Activated CD4-positive, alpha-beta T cell treated with anti-CD3 and anti-CD28 coated beads, Interleukin-2, amount 10 ng/mL, durations not matched to agents 7 days and 5 days (primary cell): ENCODE measurements around the gene FANCI. TPM values are rescaled to one million over a fixed set of nuclear protein-coding genes. Genes with fewer than 3 reads are reported as not detected.

Experiments used
- CTCF ChIA-PET: fragments of 350-600 bp; sonication (Branson Sonifier 250); formaldehyde crosslinking; loops from one replicate; lab custom pipeline; 2021; ENCODE audit warnings: antibody characterized with exemption; lab: Charles Lee
- POLR2A ChIA-PET: fragments of 350-600 bp; sonication (Branson Sonifier 250); formaldehyde crosslinking; loops from one replicate; lab custom pipeline; 2021; ENCODE audit warnings: antibody characterized with exemption; lab: Charles Lee
- DNase-seq: peaks from one replicate; pipeline ENCODE4 v3.0.0-alpha.2; 2020
- H3K27ac Mint-ChIP-seq: one replicate; pipeline ENCODE4 v1.8.0; 2021; ENCODE audit warnings: mild to moderate bottlenecking, moderate library complexity, mixed read lengths
- H3K27me3 Mint-ChIP-seq: one replicate; pipeline ENCODE4 v1.8.0; 2021; ENCODE audit warnings: mixed read lengths
- H3K36me3 Mint-ChIP-seq: one replicate; pipeline ENCODE4 v1.8.0; 2021; ENCODE audit warnings: low read depth, mixed read lengths
- H3K4me1 Mint-ChIP-seq: one replicate; pipeline ENCODE4 v1.8.0; 2021; ENCODE audit warnings: mixed read lengths
- H3K4me3 Mint-ChIP-seq: one replicate; pipeline ENCODE4 v1.8.0; 2021; ENCODE audit warnings: mild to moderate bottlenecking, moderate library complexity, mixed read lengths
- H3K9me3 Mint-ChIP-seq: one replicate; pipeline ENCODE4 v1.8.0; 2021; ENCODE audit warnings: mixed read lengths
- total RNA-seq, 2 experiments: library from RNA; stranded (reverse); gene quantifications; one replicate each; pipeline ENCODE4 v1.2.3, GENCODE V29; 2021

Gene FANCI
- total RNA-seq, 2 experiments from 2014 or later = 203 to 210 TPM

DNA sequence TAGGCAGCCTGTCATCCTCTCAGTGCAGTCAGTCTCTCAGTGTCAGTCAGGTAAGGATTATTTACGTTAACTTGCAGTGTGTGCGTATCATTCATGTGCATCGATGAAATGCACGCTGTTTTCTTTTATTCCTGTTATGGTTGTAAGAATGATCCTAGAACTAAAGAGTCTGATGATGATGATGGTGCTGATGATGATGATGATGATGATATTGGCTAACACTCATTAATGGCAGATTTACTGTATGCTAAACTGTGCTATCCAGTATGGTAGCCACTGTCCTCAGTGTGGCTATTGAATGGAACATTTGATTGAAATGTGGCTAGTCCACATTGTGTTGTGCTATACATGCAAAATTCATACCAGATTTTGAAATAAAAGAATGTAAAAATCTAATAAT lies 39.4 kb downstream of the FANCI start:
- no peaks in the 10 kb centered on the region for H3K4me1 Mint-ChIP-seq
- peaks cover 68% of the 10 kb centered on the region for H3K36me3 Mint-ChIP-seq
- no peaks in the 10 kb centered on the region for H3K9me3 Mint-ChIP-seq
- H3K4me3 Mint-ChIP-seq = no peak overlapping the region
- H3K27ac Mint-ChIP-seq = no peak overlapping the region
- POLR2A ChIA-PET = no interaction called here
- no peak for DNase-seq
- CTCF ChIA-PET = interaction anchor here (1.6 kb wide), 1 partner anchor 20 kb away, joined by 4 read pairs; no protein-coding TSS in a partner anchor
- no peaks in the 10 kb centered on the region for H3K27me3 Mint-ChIP-seq

- DNase-seq = no peak
- Mint-ChIP-seq H3K36me3 (peaks cover 70% of the 10 kb centered on the region), H3K4me1 (peaks cover 1% of the 10 kb centered on the region), H3K27me3 (no peaks in the 10 kb centered on the region), H3K9me3 (no peaks in the 10 kb centered on the region), H3K27ac (no peak overlapping the region), H3K4me3 (no peak overlapping the region)
- CTCF ChIA-PET = interaction anchor here (1.2 kb wide), 1 partner anchor 15 kb away, joined by 3 read pairs; no protein-coding TSS in a partner anchor
- POLR2A ChIA-PET = no interaction called here
These were observed 48.2 kb downstream of the FANCI start for GRCh38 chr15:89291934-89292438.

DNA sequence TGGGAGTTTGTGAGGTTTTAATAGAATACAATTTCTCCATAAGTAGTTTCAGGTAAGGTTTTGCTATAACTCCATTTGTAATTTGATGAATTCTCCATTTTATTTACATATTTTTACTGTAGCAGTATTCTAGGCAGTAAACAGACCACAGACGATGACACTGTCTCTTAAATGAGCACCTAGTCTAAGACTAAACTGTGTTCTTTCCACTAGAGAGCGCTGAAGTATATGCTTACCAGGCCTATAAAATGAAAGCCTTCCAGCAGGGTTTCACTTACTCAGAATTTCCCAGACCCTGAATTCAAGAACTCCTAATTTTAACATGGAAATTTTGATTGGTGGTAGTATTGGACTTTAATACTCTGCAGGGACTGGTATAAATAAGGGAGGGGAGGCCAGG lies 49.2 kb downstream of the FANCI start:
- Mint-ChIP-seq H3K9me3 (no peaks in the 10 kb centered on the region), H3K36me3 (peaks cover 70% of the 10 kb centered on the region), H3K27ac (no peak overlapping the region), H3K4me3 (no peak overlapping the region), H3K27me3 (no peaks in the 10 kb centered on the region), H3K4me1 (peaks cover 5% of the 10 kb centered on the region)
- CTCF ChIA-PET = interaction anchor here (1.2 to 1.6 kb wide), 3 partner anchors 13 to 45 kb away, joined by 3 to 4 read pairs (median 3); no protein-coding TSS in a partner anchor
- DNase-seq = no peak
- POLR2A ChIA-PET = no interaction called here

- peaks cover 42% of the 10 kb centered on the region for H3K4me1 Mint-ChIP-seq
- CTCF ChIA-PET = interaction anchor here (1.2 to 1.4 kb wide), 3 partner anchors 12 to 79 kb away, joined by 3 to 4 read pairs (median 3); partner anchors contain the start of gene RLBP1
- H3K27ac Mint-ChIP-seq = peak overlapping the region; percentile 16
- H3K36me3 Mint-ChIP-seq = peaks cover 68% of the 10 kb centered on the region
- H3K9me3 Mint-ChIP-seq = no peaks in the 10 kb centered on the region
- no peak overlapping the region for H3K4me3 Mint-ChIP-seq
- no peak for DNase-seq
- POLR2A ChIA-PET = no interaction called here
- H3K27me3 Mint-ChIP-seq = no peaks in the 10 kb centered on the region
These were observed 56.1 kb downstream of the FANCI start for GRCh38 chr15:89299896-89300295.

- DNase-seq = no peak
- Mint-ChIP-seq H3K4me3 (no peak overlapping the region), H3K9me3 (no peaks in the 10 kb centered on the region), H3K27me3 (no peaks in the 10 kb centered on the region), H3K36me3 (peaks cover 72% of the 10 kb centered on the region), H3K4me1 (peaks cover 40% of the 10 kb centered on the region), H3K27ac (peak overlapping the region; percentile 67)
- ChIA-PET CTCF (interaction anchor here (0.6 to 2.0 kb wide), 4 partner anchors 12 to 577 kb away, joined by 3 to 5 read pairs (median 3); no protein-coding TSS in a partner anchor), POLR2A (interaction anchor here (0.6 kb wide), 1 partner anchor 357 kb away, joined by 5 read pairs; no protein-coding TSS in a partner anchor)
These were observed 57.7 kb downstream of the FANCI start for GRCh38 chr15:89301304-89302089.

DNA sequence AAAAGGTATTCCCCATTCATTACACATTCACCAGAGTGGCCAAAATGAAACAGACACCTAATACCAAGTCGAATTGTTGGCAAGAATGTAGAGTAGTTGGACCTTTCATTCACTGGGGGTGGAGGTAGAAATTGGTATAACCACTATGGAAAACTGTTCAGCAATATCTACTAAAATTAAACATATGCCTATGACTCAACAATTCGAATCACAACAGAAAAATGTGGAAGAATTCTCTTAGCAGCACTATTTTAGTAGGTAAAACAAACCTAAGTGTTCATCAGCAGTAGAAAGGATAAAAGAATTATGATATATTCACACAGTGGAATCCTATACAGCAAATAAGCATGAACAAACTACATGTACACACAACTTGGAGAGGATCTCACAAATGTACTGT lies 60.2 kb downstream of the FANCI start:
- CTCF ChIA-PET = interaction anchor here (0.6 kb wide), 1 partner anchor 108 kb away, joined by 3 read pairs; no protein-coding TSS in a partner anchor
- POLR2A ChIA-PET = no interaction called here
- DNase-seq = no peak
- no peaks in the 10 kb centered on the region for H3K9me3 Mint-ChIP-seq
- H3K4me1 Mint-ChIP-seq = peaks cover 30% of the 10 kb centered on the region
- no peaks in the 10 kb centered on the region for H3K27me3 Mint-ChIP-seq
- no peak overlapping the region for H3K4me3 Mint-ChIP-seq
- H3K36me3 Mint-ChIP-seq = peaks cover 74% of the 10 kb centered on the region
- no peak overlapping the region for H3K27ac Mint-ChIP-seq

- POLR2A ChIA-PET = interaction anchor here (0.6 kb wide), 1 partner anchor 39 kb away, joined by 11 read pairs; no protein-coding TSS in a partner anchor
- H3K36me3 Mint-ChIP-seq = peaks cover 78% of the 10 kb centered on the region
- no peaks in the 10 kb centered on the region for H3K9me3 Mint-ChIP-seq
- H3K4me3 Mint-ChIP-seq = no peak overlapping the region
- no peak for DNase-seq
- no peaks in the 10 kb centered on the region for H3K27me3 Mint-ChIP-seq
- H3K4me1 Mint-ChIP-seq = peaks cover 19% of the 10 kb centered on the region
- no peak overlapping the region for H3K27ac Mint-ChIP-seq
- CTCF ChIA-PET = interaction anchor here (0.9 to 1.8 kb wide), 4 partner anchors 9 to 21 kb away, joined by 4 to 6 read pairs (median 4); no protein-coding TSS in a partner anchor
These were observed 61.6 kb downstream of the FANCI start for GRCh38 chr15:89305395-89305794.

- H3K36me3 Mint-ChIP-seq = peaks cover 73% of the 10 kb centered on the region
- no peaks in the 10 kb centered on the region for H3K9me3 Mint-ChIP-seq
- CTCF ChIA-PET = interaction anchor here (0.7 kb wide), 2 partner anchors 12 to 51 kb away, joined by 3 read pairs; no protein-coding TSS in a partner anchor
- no peak overlapping the region for H3K4me3 Mint-ChIP-seq
- POLR2A ChIA-PET = no interaction called here
- no peak overlapping the region for H3K27ac Mint-ChIP-seq
- H3K4me1 Mint-ChIP-seq = peaks cover 4% of the 10 kb centered on the region
- no peaks in the 10 kb centered on the region for H3K27me3 Mint-ChIP-seq
- DNase-seq = no peak
These were observed 63.3 kb downstream of the FANCI start for GRCh38 chr15:89307046-89307587.

DNA sequence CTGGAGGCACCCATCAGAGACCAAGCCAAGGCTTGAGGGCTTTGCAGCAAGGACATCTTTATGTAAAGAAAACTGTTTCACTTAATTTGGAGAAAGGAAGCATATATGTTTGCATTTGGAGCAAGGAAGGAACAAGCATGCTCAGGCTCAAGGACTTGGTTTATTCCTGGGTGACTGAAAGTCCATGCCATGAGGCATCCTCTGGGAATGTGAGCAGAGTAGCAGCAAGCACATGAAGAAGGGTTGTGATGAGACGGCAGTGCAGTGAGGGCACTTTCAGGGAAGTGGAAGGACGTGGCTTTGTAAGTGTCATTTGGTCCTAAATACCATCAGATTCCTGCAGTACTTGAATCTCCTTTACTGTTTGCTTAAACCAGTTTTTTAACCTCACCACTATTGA lies 64.0 kb downstream of the FANCI start:
- H3K4me3 Mint-ChIP-seq = no peak overlapping the region
- H3K36me3 Mint-ChIP-seq = peaks cover 73% of the 10 kb centered on the region
- no peaks in the 10 kb centered on the region for H3K27me3 Mint-ChIP-seq
- ChIA-PET CTCF (interaction anchor here (0.7 kb wide), 1 partner anchor 13 kb away, joined by 3 read pairs; no protein-coding TSS in a partner anchor), POLR2A (no interaction called here)
- no peak overlapping the region for H3K27ac Mint-ChIP-seq
- no peak for DNase-seq
- H3K4me1 Mint-ChIP-seq = peaks cover 4% of the 10 kb centered on the region
- no peaks in the 10 kb centered on the region for H3K9me3 Mint-ChIP-seq

- Mint-ChIP-seq H3K27me3 (no peaks in the 10 kb centered on the region), H3K36me3 (peaks cover 73% of the 10 kb centered on the region), H3K4me3 (no peak overlapping the region), H3K4me1 (peaks cover 6% of the 10 kb centered on the region), H3K9me3 (no peaks in the 10 kb centered on the region), H3K27ac (no peak overlapping the region)
- ChIA-PET POLR2A (no interaction called here), CTCF (no interaction called here)
- no peak for DNase-seq
These were observed 64.5 kb downstream of the FANCI start for GRCh38 chr15:89308236-89308635.

DNA sequence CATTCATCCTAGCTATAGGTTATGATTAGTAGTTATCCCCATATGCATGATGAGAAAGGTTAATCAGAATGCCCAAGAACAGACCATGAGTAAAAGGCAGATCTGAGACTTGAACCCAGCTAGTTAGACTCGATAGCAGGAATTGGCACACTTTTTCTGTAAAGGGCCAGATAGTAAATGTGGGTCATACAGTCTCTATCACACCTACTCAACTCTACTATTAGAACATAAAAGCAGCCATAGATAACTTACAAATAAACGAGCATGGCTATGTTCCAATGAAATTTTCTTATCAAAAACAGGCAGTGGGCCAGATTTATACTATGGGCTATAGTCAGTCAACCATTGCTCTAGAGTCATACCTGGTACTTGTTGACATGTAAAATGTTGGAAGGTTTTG lies 66.2 kb downstream of the FANCI start:
- H3K36me3 Mint-ChIP-seq = peaks cover 74% of the 10 kb centered on the region
- POLR2A ChIA-PET = no interaction called here

DNA sequence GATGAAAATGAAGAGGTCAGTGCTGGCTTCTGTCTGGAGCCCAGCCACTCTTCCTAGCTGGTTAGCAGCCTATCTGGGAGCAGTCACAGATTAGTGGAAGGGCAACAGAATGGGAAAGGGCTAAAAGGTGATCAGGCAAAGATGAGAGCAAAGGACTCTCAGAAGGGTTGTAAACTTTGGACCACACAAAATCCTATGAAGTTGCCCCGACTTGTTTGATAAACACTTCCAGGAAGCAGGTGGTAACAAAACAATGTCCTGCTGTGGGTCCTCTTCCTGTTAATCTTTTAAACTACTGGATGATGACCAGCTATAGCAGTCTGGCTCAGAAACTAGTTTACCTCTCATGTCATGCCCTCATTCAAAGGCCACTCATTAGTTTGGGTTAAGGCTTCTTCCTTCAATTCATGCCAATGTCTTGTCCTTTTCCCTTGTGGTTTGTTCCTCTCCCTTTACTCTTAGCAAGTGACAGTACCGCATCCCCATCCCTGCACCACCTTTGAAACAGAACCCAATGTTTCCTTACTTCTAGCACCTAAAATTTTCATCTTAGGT lies 71.7 kb downstream of the FANCI start:
- DNase-seq = no peak
- H3K4me1 Mint-ChIP-seq = peaks cover 28% of the 10 kb centered on the region
- ChIA-PET CTCF (interaction anchor here (0.5 to 1.0 kb wide), 2 partner anchors 10 to 45 kb away, joined by 4 read pairs; no protein-coding TSS in a partner anchor), POLR2A (no interaction called here)
- no peaks in the 10 kb centered on the region for H3K9me3 Mint-ChIP-seq
- H3K36me3 Mint-ChIP-seq = peaks cover 71% of the 10 kb centered on the region
- H3K27ac Mint-ChIP-seq = peak overlapping the region; percentile 3
- no peak overlapping the region for H3K4me3 Mint-ChIP-seq
- H3K27me3 Mint-ChIP-seq = no peaks in the 10 kb centered on the region

More for the DNA sequence above, 66.2 kb downstream of the FANCI start:
- no peak overlapping the region for H3K4me3 Mint-ChIP-seq
- no peaks in the 10 kb centered on the region for H3K9me3 Mint-ChIP-seq
- H3K27ac Mint-ChIP-seq = no peak overlapping the region
- DNase-seq = no peak
- H3K4me1 Mint-ChIP-seq = peaks cover 15% of the 10 kb centered on the region
- H3K27me3 Mint-ChIP-seq = no peaks in the 10 kb centered on the region
- CTCF ChIA-PET = interaction anchor here (0.8 to 1.3 kb wide), 3 partner anchors 9 to 82 kb away, joined by 3 to 5 read pairs (median 4); no protein-coding TSS in a partner anchor
